Measurements from ENCODE around the gene PPP3R1. TPM values are rescaled to one million over a fixed set of nuclear protein-coding genes. Genes with fewer than 3 reads are reported as not detected.

Gene PPP3R1
- total RNA-seq, 2 donors from 2014 or later, result 57.4 to 59.5 TPM

- H3K4me1 ChIP-seq (ENCODE audit: control insufficient read depth, insufficient read depth, low read length), result no peaks in the 10 kb centered on the region
- no peak overlapping the region for H3K4me3 ChIP-seq (ENCODE audit: low read length)
- peaks cover 88% of the 10 kb centered on the region for H3K36me3 ChIP-seq (ENCODE audit: control insufficient read depth, insufficient read depth, low read length)
- H3K27ac ChIP-seq (ENCODE audit: low read depth, low read length), result no peak overlapping the region
- Mint-ChIP-seq H3K4me3 (no peak overlapping the region), H3K27me3 (ENCODE audit: insufficient read depth) (no peaks in the 10 kb centered on the region), H3K4me1 (no peaks in the 10 kb centered on the region), H3K27ac (no peak overlapping the region), H3K9me3 (no peaks in the 10 kb centered on the region), H3K36me3 (ENCODE audit: low read depth) (peaks cover 22% of the 10 kb centered on the region)
- TF ChIP-seq CTCF (conservative IDR thresholded peaks at IDR 0.05), result no peak
- H3K27me3 ChIP-seq (ENCODE audit: control insufficient read depth, insufficient read depth, low read length, poor library complexity, severe bottlenecking), result no peaks in the 10 kb centered on the region
- DNase-seq, result no peak
- no peaks in the 10 kb centered on the region for H3K9me3 ChIP-seq (ENCODE audit: control insufficient read depth, low read length)
- no peak overlapping the region for H3K9ac ChIP-seq (ENCODE audit: extremely low read depth, low read length, poor library complexity, severe bottlenecking)
- 94 to 100% methylated on average over 2 of the region's 2 CpGs for WGBS, 2 experiments (ENCODE audit: insufficient coverage in 1 of 2, insufficient read length in 1 of 2)
Observed at GRCh38 chr2:68172521-68172920, 79.8 kb downstream of the PPP3R1 start.

- Mint-ChIP-seq H3K27me3 (ENCODE audit: insufficient read depth) (no peaks in the 10 kb centered on the region), H3K9me3 (no peaks in the 10 kb centered on the region), H3K36me3 (ENCODE audit: low read depth) (peaks cover 26% of the 10 kb centered on the region), H3K4me3 (no peak overlapping the region), H3K27ac (no peak overlapping the region), H3K4me1 (no peaks in the 10 kb centered on the region)
- H3K27ac ChIP-seq (ENCODE audit: low read depth, low read length), result no peak overlapping the region
- DNase-seq, result no peak
- no peak for TF ChIP-seq CTCF (conservative IDR thresholded peaks at IDR 0.05)
- H3K4me3 ChIP-seq (ENCODE audit: low read length), result no peak overlapping the region
- peaks cover 88% of the 10 kb centered on the region for H3K36me3 ChIP-seq (ENCODE audit: control insufficient read depth, insufficient read depth, low read length)
- H3K9ac ChIP-seq (ENCODE audit: extremely low read depth, low read length, poor library complexity, severe bottlenecking), result no peak overlapping the region
- H3K4me1 ChIP-seq (ENCODE audit: control insufficient read depth, insufficient read depth, low read length), result no peaks in the 10 kb centered on the region
- no peaks in the 10 kb centered on the region for H3K9me3 ChIP-seq (ENCODE audit: control insufficient read depth, low read length)
- WGBS, 2 experiments (ENCODE audit: insufficient coverage in 1 of 2, insufficient read length in 1 of 2), result 95 to 100% methylated on average over 3 of the region's 4 CpGs
- H3K27me3 ChIP-seq (ENCODE audit: control insufficient read depth, insufficient read depth, low read length, poor library complexity, severe bottlenecking), result no peaks in the 10 kb centered on the region
Observed at GRCh38 chr2:68171684-68172083, 80.6 kb downstream of the PPP3R1 start.

- no peaks in the 10 kb centered on the region for H3K27me3 Mint-ChIP-seq (ENCODE audit: insufficient read depth)
- H3K36me3 ChIP-seq (ENCODE audit: control insufficient read depth, insufficient read depth, low read length), result peaks cover 88% of the 10 kb centered on the region
- no peak overlapping the region for H3K4me3 Mint-ChIP-seq
Observed at GRCh38 chr2:68171146-68171545, 81.2 kb downstream of the PPP3R1 start.

More at GRCh38 chr2:68171146-68171545, 81.2 kb downstream of the PPP3R1 start:
- TF ChIP-seq CTCF (conservative IDR thresholded peaks at IDR 0.05), result no peak
- 93 to 94% methylated on average over 7 of the region's 7 CpGs for WGBS, 2 experiments (ENCODE audit: insufficient coverage in 1 of 2, insufficient read length in 1 of 2)
- Mint-ChIP-seq H3K27ac (no peak overlapping the region), H3K9me3 (no peaks in the 10 kb centered on the region), H3K4me1 (no peaks in the 10 kb centered on the region), H3K36me3 (ENCODE audit: low read depth) (peaks cover 30% of the 10 kb centered on the region)
- no peaks in the 10 kb centered on the region for H3K4me1 ChIP-seq (ENCODE audit: control insufficient read depth, insufficient read depth, low read length)
- no peaks in the 10 kb centered on the region for H3K9me3 ChIP-seq (ENCODE audit: control insufficient read depth, low read length)
- no peak overlapping the region for H3K4me3 ChIP-seq (ENCODE audit: low read length)
- no peak for DNase-seq
- no peak overlapping the region for H3K9ac ChIP-seq (ENCODE audit: extremely low read depth, low read length, poor library complexity, severe bottlenecking)
- H3K27ac ChIP-seq (ENCODE audit: low read depth, low read length), result no peak overlapping the region
- H3K27me3 ChIP-seq (ENCODE audit: control insufficient read depth, insufficient read depth, low read length, poor library complexity, severe bottlenecking), result no peaks in the 10 kb centered on the region
